H54 (cell line): ENCODE results near the gene PCDHA6.
"Not testable (repeated sequence)": the region's sequence is repeated elsewhere in the genome, so short reads cannot be mapped to it uniquely, and the experiment has no call there.

Experiments
- DNase-seq: peaks from one replicate; pipeline ENCODE4 v3.0.0; 2011; ENCODE audit warnings: low spot score, mixed read lengths; ENCODE audit not compliant: insufficient read length
- FAIRE-seq: peaks from 3 replicates; lab custom pipeline; 2011; peaks lifted over from hg19 to GRCh38; lab: Jason Lieb, UNC
- POLR2A ChIP-seq: IDR thresholded peaks from 2 replicates; pipeline ENCODE4 v1.6.1; 2011; ENCODE audit warnings: low read depth, mild to moderate bottlenecking, low read length

PCDHA6 gene

GRCh38 chr5:140802781-140803271 lies 24.9 kb upstream of the PCDHA6 start:
- TF ChIP-seq POLR2A, result no peak
- no peak for FAIRE-seq
- no peak for DNase-seq

GRCh38 chr5:140806834-140807775 lies 20.7 kb upstream of the PCDHA6 start, which contains the start of gene PCDHA4:
Gene PCDHA4, plus strand, starts transcription at chr5:140807068.
- DNase-seq (no peak), FAIRE-seq (peak; percentile 71)
- no peak for TF ChIP-seq POLR2A

- not testable (repeated sequence) for DNase-seq, FAIRE-seq
These were observed 19.4 kb upstream of the PCDHA6 start for GRCh38 chr5:140808241-140808888.

- FAIRE-seq (no peak), DNase-seq (no peak)
- no peak for TF ChIP-seq POLR2A
These were observed 18.9 kb upstream of the PCDHA6 start for GRCh38 chr5:140808889-140809291.

GRCh38 chr5:140821375-140822280 lies 6.1 kb upstream of the PCDHA6 start, which contains the start of gene PCDHA5:
Gene PCDHA5, plus strand, starts transcription at chr5:140821613.
- DNase-seq, result no peak
- no peak for TF ChIP-seq POLR2A
- FAIRE-seq, result no peak

- FAIRE-seq, result no peak
- no peak for TF ChIP-seq POLR2A
- DNase-seq, result no peak
These were observed 5.5 kb upstream of the PCDHA6 start for GRCh38 chr5:140822281-140822629.

- not testable (repeated sequence) for FAIRE-seq, DNase-seq
These were observed 4.8 kb upstream of the PCDHA6 start for GRCh38 chr5:140822969-140823368.

GRCh38 chr5:140823475-140823874 lies 4.3 kb upstream of the PCDHA6 start:
- DNase-seq, result no peak
- no peak for TF ChIP-seq POLR2A
- no peak for FAIRE-seq

- DNase-seq (no peak), FAIRE-seq (no peak)
- no peak for TF ChIP-seq POLR2A
These were observed 590 bp downstream of the PCDHA6 start for GRCh38 chr5:140828362-140828737.

GRCh38 chr5:140829511-140830501 lies 2.0 kb downstream of the PCDHA6 start:
- FAIRE-seq, DNase-seq: not testable (repeated sequence)

GRCh38 chr5:140833993-140834392 lies 6.2 kb downstream of the PCDHA6 start, which contains the start of gene PCDHA7:
Gene PCDHA7, plus strand, starts transcription at chr5:140834269. Its CDS starts 115 bp downstream, at chr5:140834384.
- FAIRE-seq (no peak), DNase-seq (no peak)
- no peak for TF ChIP-seq POLR2A

- not testable (repeated sequence) for DNase-seq, FAIRE-seq
These were observed 6.8 kb downstream of the PCDHA6 start for GRCh38 chr5:140834439-140835008.
